HG03378 (cell line): Measurements from ENCODE around the gene CCDC86.

Experiments
- ATAC-seq: cut with Tn5 transposase; IDR thresholded peaks from one replicate; pipeline ENCODE4 v1.9.1; 2021; ENCODE audit warnings: mild to moderate bottlenecking, moderate library complexity; ENCODE audit not compliant: unreplicated experiment

CCDC86 gene

DNA sequence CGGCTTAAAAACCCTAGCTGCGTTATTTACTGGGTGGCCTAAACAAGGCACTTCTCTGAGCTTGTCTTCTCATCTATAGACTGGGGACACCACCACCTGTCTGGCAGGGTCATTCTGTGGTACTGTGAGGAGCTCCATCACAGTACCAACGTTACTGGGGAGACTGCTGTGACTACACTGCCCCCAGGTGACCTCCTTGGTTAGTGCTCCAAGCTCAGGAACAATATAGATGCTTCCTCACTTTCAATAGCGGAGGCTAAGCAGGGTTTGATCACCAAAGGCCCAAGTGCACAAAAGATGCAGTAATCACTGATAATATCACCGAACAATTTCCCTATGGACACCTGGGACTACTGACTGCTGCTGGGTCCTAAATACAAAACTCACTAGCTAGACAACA lies 45.6 kb downstream of the CCDC86 start:
- ATAC-seq = no peak

DNA sequence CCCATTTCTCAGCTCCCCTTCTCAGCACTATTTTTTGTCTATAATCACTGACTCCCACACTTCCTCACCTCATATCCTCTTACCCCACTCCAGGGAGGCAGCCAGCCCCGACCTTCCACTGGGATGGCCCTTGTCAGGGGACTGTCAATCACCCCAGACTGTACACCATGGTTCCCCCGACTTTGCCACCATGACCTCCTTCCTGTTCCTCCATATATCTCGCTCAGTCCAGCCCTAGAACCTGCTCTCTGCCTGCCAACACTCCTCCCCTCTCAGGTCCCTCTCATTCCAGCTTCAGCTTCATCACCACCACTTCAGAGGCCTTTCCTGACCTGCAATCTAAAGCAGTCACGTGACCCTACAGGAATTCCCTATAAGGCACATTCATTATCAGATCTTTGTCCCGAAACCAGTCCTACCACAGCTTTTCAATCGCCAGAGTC lies 48.0 kb downstream of the CCDC86 start:
- no peak for ATAC-seq

DNA sequence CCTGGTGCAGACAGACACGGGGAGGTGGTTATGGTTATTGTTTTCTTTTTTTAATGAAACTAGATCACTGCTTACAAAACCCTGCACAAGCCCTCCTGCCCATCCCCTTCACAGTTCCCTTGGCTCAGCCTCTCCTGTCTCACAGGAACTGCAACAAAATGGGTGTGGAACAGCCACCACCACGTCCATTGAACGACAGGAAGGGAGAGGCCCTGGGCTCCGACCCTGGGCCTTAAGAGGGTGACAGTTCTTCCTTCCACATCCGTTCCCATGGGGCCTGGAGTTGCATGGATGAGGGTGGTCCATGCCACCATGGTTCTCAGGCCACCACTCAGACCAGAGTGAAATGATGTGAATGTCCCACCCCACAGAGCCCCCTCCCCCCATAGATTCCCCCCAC lies 48.8 kb downstream of the CCDC86 start:
- no peak for ATAC-seq

DNA sequence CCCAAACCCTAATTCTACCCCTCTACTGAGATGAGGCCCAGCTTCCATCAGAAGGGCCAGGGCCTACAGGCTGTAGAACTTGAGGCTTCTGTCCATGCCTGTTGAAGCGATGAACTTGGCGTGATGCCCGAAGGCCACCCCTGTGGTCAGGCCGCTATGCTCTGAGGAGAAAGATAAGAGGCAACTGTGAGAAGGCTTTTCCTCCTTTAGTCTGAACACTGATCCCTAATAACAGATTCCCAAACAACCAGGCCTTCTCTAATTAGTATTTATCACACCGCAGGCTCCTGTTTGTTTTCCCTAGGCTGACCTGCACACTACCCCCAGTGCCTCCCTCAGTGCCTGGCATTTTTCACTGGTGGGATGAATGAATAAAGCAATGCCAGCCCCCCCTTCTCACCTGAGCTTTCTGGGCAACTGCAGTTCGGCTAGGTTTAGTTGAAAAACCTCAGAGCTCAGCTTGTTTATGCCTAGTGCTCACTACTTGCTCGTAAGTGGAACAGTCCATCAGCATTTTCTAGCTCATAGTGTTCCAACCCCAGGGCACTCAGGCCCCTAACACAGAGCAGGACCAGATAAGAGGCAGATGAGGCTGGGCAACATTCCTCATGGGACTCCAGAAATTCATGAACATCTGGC lies 49.3 kb downstream of the CCDC86 start:
- ATAC-seq = no peak

DNA sequence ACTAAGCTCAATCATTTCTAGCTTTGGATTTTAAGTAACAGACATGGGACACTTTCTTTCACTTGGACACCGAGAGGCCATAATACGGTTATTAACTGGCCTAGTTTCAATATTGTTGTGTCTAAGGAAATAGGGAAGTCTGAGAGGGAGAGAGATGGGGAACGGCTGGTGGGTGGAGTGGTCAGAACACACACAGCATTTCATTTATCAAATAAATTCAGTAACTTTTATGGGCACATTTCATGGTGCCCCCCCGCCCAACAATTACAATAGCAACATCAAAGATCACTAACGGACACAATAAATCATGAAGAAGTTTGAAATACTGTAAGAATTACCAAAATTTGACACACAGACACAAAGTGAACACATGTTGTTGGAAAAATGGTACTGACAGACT lies 53.8 kb downstream of the CCDC86 start:
- no peak for ATAC-seq

DNA sequence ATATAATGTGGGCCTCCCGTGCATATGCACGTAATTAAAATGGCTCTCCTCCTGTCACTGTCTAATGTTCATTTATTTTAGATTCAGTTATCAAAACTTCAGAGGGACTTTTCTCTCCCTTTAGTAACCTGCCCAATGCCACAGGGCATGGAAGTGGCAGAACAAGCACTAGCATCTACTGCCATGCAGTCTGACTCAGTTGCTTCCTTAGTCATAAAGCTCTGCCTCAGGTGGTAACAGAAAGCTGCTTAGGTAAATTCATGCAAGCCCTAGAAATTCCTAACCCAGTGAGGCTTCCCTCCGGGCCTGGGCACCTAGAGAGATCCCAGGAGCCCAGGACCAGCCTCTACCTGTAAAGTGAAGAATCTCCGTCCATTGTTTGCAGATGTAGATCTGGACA lies 55.6 kb downstream of the CCDC86 start:
- ATAC-seq = no peak

DNA sequence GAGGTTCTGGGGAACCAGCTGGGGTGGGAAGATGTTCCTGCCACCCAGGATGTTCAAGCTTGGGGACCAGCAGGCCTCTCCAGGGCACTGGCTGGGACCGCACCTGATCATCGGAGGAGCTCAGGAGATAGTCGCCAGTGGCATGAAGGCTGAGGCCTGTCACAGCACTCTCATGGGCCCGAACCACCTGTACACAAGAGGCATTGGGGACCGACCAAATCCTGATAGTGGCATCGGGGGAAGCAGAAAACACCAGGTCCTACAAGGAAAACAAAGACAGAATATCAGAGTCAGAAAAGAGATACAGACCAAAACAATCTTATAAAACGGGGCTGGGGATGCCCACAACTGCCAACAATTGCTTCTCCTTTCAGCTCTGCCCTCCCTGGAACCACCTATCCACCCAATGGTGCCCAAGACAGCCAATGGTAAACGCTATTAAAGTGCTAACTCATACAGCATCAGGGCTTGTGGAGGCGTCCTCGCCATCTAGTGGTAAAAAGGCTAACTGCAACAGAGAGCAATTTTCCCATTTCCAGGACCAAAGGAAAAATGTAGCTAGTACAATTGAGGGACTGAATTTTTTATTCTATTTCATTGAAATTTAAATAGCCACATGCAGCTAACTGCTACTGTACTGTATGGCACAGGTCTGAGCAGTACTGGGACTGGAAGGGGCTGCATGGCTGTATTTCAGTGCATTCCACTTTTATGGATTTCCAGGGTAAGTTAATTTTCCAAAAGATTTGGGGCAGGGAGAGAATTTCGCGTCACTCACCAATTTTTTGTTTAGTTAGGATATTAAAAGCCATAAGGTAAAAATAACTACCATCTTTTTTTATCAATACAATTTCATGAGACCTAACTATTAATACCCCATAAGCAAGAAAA lies 57.4 kb downstream of the CCDC86 start:
- peak; percentile 54 for ATAC-seq

DNA sequence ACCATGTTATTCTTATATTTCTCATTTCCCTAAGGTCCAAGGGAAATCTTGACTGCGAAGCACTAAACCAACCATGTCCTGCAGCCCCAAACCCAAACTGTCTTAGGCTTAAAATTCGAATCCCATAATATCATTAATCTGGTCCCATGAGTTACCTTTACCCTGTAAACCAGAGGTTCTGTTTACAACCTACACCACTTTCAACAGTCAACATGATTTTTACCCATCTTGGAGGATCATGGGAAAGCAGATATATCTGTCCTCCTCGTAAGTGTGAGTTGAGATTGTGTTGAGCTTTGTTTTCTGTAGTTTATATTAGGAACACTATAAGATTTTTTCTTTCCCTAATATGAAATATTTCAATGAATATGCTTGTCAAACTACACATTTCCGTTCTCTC lies 58.1 kb downstream of the CCDC86 start:
- ATAC-seq = no peak
